Psoas muscle (tissue), 8 donors: ENCODE results near the gene GHRH. TPM values are rescaled to one million over a fixed set of nuclear protein-coding genes. Genes with fewer than 3 reads are reported as not detected.

ENCODE experiments used
- ATAC-seq, 4 donors: fragments of 200-7000 bp; cut with Tn5 transposase; one replicate each; pipeline ENCODE4 v1.9.1; 2020; ENCODE audit warnings: moderate library complexity in 3 of 4, mild to moderate bottlenecking in 2 of 4
- DNase-seq, 2 donors: peaks; one replicate each; pipeline ENCODE4 v3.0.0-alpha.2; 2020
- H3K27ac ChIP-seq: fragments of 200-600 bp; one replicate; pipeline ENCODE4 v1.8.0; 2022
- H3K27me3 ChIP-seq, 3 donors: fragments of 200-600 bp in 1 of 3; one replicate each; pipeline versions ENCODE4 v1.6.1 to v1.8.0; 2013 to 2022; ENCODE audit warnings: low read length in 2 of 3, mild to moderate bottlenecking in 2 of 3, moderate library complexity in 1 of 3; ENCODE audit not compliant: insufficient read depth in 3 of 3
- H3K36me3 ChIP-seq, 2 donors: fragments of 200-600 bp in 1 of 2; one replicate each; pipeline versions ENCODE4 v1.6.1 to v1.8.0; 2013 to 2022; ENCODE audit warnings: low read depth in 1 of 2, mild to moderate bottlenecking in 1 of 2, moderate library complexity in 1 of 2; ENCODE audit not compliant: insufficient read depth in 1 of 2
- H3K4me1 ChIP-seq: fragments of 200-600 bp; one replicate; pipeline ENCODE4 v1.8.0; 2022
- H3K4me3 ChIP-seq: fragments of 200-600 bp; one replicate; pipeline ENCODE4 v1.8.0; 2022; ENCODE audit warnings: mild to moderate bottlenecking
- H3K9me3 ChIP-seq: fragments of 200-600 bp; one replicate; pipeline ENCODE4 v1.8.0; 2022
- CTCF ChIP-seq: fragments of 200-600 bp; IDR thresholded peaks from one replicate; pipeline ENCODE4 v1.8.0; 2022; ENCODE audit warnings: antibody characterized with exemption
- WGBS, 3 donors: extraction: QIAGEN DNeasy Blood & Tissue Kit; methylation state at CpG; one replicate each; pipeline versions ENCODE4 v1.1.6 to v1.1.7; 2013; 5-methylcytosine and 5-hydroxymethylcytosine counted together
- intact Hi-C, 2 donors: fragments of 100-400 bp; cut with DNase I; formaldehyde crosslinking; loops; one replicate each; pipeline versions ENCODE4 v1.11.0 to v1.14.2; 2022
- polyA plus RNA-seq, 3 donors: library from polyadenylated mRNA; stranded (reverse); fragments of 200-250 nt; gene quantifications; one replicate each; pipeline ENCODE4 v1.2.3, GENCODE V29; 2013
- total RNA-seq, 4 donors: library from RNA; stranded (reverse); fragmentation: NEBNext Ultra II Directional in 2 of 4; extraction: Animal tissue kit (Norgen Biotek cat#: 25700) in 2 of 4; gene quantifications; one replicate each; pipeline versions ENCODE4 v1.2.1 to v1.2.4, GENCODE V29; 2021 to 2023
- donor health status: healthy with polysubstance abuse.
- donor health status: DM: no; HTN: no; CAD: no; lungs with moderate emphysema.
- donor health status: Bipolar disorder and iron deficiency.
- donor health status: healthy.
- donor health status: DM: yes; HTN: yes; CAD: no.
- donor health status: DM: no; HTN: no; CAD: no.
- donor health status: DM: no; HTN: no; CAD: no.
- donor health status: DM: yes; HTN: yes; CAD: no.

The GHRH gene
- total and polyA plus RNA-seq, 7 donors = not detected

GRCh38 chr20:37302981-37303380, 41.4 kb upstream of the GHRH start:
- DNase-seq (no peak), ATAC-seq (no peak)
- TF ChIP-seq CTCF = no peak
- Histone ChIP-seq H3K9me3 (no peaks in the 10 kb centered on the region), H3K4me3 (no peak overlapping the region), H3K4me1 (peaks cover 4% of the 10 kb centered on the region), H3K27me3 (no peaks in the 10 kb centered on the region), H3K36me3 (peaks cover 13 to 68% of the 10 kb centered on the region in 2 donors), H3K27ac (no peak overlapping the region)
- 82 to 89% (median 86%) methylated on average over 2 of the region's 2 CpGs for WGBS, 3 donors
- intact Hi-C loops = no loop called here

GRCh38 chr20:37301558-37301957, 39.9 kb upstream of the GHRH start:
- H3K27me3 ChIP-seq = no peaks in the 10 kb centered on the region
- 92 to 97% (median 92%) methylated on average over 3 of the region's 3 CpGs for WGBS, 3 donors
- H3K36me3 ChIP-seq = peaks cover 13 to 61% of the 10 kb centered on the region in 2 donors
- peaks cover 11% of the 10 kb centered on the region for H3K4me1 ChIP-seq
- H3K4me3 ChIP-seq = no peak overlapping the region
- DNase-seq = no peak
- H3K27ac ChIP-seq = no peak overlapping the region
- H3K9me3 ChIP-seq = no peaks in the 10 kb centered on the region
- intact Hi-C loops = no loop called here
- no peak for ATAC-seq
- TF ChIP-seq CTCF = no peak

- Histone ChIP-seq H3K27me3 (no peaks in the 10 kb centered on the region), H3K4me3 (no peak overlapping the region), H3K4me1 (peaks cover 11% of the 10 kb centered on the region), H3K9me3 (no peaks in the 10 kb centered on the region), H3K27ac (no peak overlapping the region), H3K36me3 (peaks cover 13 to 57% of the 10 kb centered on the region in 2 donors)
- 92 to 96% (median 93%) methylated on average over 9 of the region's 9 CpGs for WGBS, 3 donors
- no peak for DNase-seq
- TF ChIP-seq CTCF = no peak
- ATAC-seq = no peak
- intact Hi-C loops = no loop called here
Observed at GRCh38 chr20:37301120-37301519, 39.5 kb upstream of the GHRH start.

- Histone ChIP-seq H3K4me1 (peaks cover 21% of the 10 kb centered on the region), H3K36me3 (peaks cover 13 to 48% of the 10 kb centered on the region in 2 donors), H3K27ac (no peak overlapping the region), H3K9me3 (no peaks in the 10 kb centered on the region), H3K27me3 (no peaks in the 10 kb centered on the region), H3K4me3 (no peak overlapping the region)
- no peak for DNase-seq
- TF ChIP-seq CTCF = no peak
- intact Hi-C loops = no loop called here
- no peak for ATAC-seq
- 91 to 95% (median 93%) methylated on average over 6 of the region's 6 CpGs for WGBS, 3 donors
Observed at GRCh38 chr20:37299718-37300528, 38.3 kb upstream of the GHRH start.
